Mesendoderm (in vitro differentiated cells): ENCODE measurements around the gene RNF125.

Source experiments
- DNase-seq: peaks from one replicate; pipeline ENCODE4 v3.0.0; 2013
- H2AK5ac ChIP-seq: 2 replicates; pipeline ENCODE4 v1.6.1; 2013; ENCODE audit warnings: low read length, inconsistent platforms
- H2BK120ac ChIP-seq: 2 replicates; pipeline ENCODE4 v1.6.1; 2013; ENCODE audit warnings: low read depth, mild to moderate bottlenecking, low read length, moderate library complexity, mixed read lengths
- H2BK15ac ChIP-seq: replicated peaks from 2 replicates; pipeline ENCODE4 v1.6.1; 2013; ENCODE audit warnings: low read depth, mild to moderate bottlenecking, moderate library complexity
- H2BK5ac ChIP-seq: 2 replicates; pipeline ENCODE4 v1.6.1; 2013; ENCODE audit warnings: low read length, inconsistent platforms
- H3K18ac ChIP-seq: 2 replicates; pipeline ENCODE4 v1.6.1; 2013; ENCODE audit warnings: mild to moderate bottlenecking, low read length, mixed read lengths
- H3K23ac ChIP-seq: one replicate; pipeline ENCODE4 v1.6.1; 2013; ENCODE audit warnings: low read length
- H3K27ac ChIP-seq: 2 replicates; pipeline ENCODE4 v1.5.1; 2013; ENCODE audit warnings: low read depth, mild to moderate bottlenecking, inconsistent platforms, low read length, moderate library complexity
- H3K27me3 ChIP-seq: 2 replicates; pipeline ENCODE4 v1.6.1; 2013; ENCODE audit warnings: low read length, control low read depth, mild to moderate bottlenecking, inconsistent platforms; ENCODE audit not compliant: insufficient read depth, poor library complexity
- H3K36me3 ChIP-seq: 2 replicates; pipeline ENCODE4 v1.6.1; 2013; ENCODE audit warnings: low read length, inconsistent platforms; ENCODE audit not compliant: control insufficient read depth, insufficient read depth
- H3K4ac ChIP-seq: one replicate; pipeline ENCODE4 v1.6.1; 2013; ENCODE audit warnings: low read depth, mild to moderate bottlenecking, low read length, moderate library complexity
- H3K4me1 ChIP-seq: 2 replicates; pipeline ENCODE4 v1.6.1; 2013; ENCODE audit warnings: low read depth, low read length, inconsistent platforms; ENCODE audit not compliant: control insufficient read depth
- H3K4me2 ChIP-seq: 2 replicates; pipeline ENCODE4 v1.6.1; 2013; ENCODE audit warnings: low read length
- H3K4me3 ChIP-seq: 2 replicates; pipeline ENCODE4 v1.5.1; 2013; ENCODE audit warnings: mild to moderate bottlenecking, low read length
- H3K56ac ChIP-seq: one replicate; pipeline ENCODE4 v1.6.1; 2013; ENCODE audit warnings: low read length
- H3K79me1 ChIP-seq: 2 replicates; pipeline ENCODE4 v1.6.1; 2013; ENCODE audit warnings: low read length, inconsistent platforms
- H3K79me2 ChIP-seq: 2 replicates; pipeline ENCODE4 v1.6.1; 2013; ENCODE audit warnings: mild to moderate bottlenecking, low read length; ENCODE audit not compliant: control insufficient read depth, insufficient read depth
- H3K9ac ChIP-seq: 2 replicates; pipeline ENCODE4 v1.6.1; 2013; ENCODE audit warnings: low read length, inconsistent platforms
- H4K5ac ChIP-seq: one replicate; pipeline ENCODE4 v1.6.1; 2013; ENCODE audit warnings: low read length
- H4K8ac ChIP-seq: one replicate; pipeline ENCODE4 v1.6.1; 2013; ENCODE audit warnings: low read depth, mild to moderate bottlenecking, control low read depth, low read length, moderate library complexity
- WGBS: extraction: QIAGEN DNeasy Blood & Tissue Kit; methylation state at CpG from one replicate; pipeline ENCODE4 v1.1.7; 2013; ENCODE audit warnings: low lambda C conversion rate, missing lambda C conversion rate; ENCODE audit not compliant: insufficient coverage; ENCODE audit errors: extremely low coverage; 5-methylcytosine and 5-hydroxymethylcytosine counted together

The RNF125 gene

DNA sequence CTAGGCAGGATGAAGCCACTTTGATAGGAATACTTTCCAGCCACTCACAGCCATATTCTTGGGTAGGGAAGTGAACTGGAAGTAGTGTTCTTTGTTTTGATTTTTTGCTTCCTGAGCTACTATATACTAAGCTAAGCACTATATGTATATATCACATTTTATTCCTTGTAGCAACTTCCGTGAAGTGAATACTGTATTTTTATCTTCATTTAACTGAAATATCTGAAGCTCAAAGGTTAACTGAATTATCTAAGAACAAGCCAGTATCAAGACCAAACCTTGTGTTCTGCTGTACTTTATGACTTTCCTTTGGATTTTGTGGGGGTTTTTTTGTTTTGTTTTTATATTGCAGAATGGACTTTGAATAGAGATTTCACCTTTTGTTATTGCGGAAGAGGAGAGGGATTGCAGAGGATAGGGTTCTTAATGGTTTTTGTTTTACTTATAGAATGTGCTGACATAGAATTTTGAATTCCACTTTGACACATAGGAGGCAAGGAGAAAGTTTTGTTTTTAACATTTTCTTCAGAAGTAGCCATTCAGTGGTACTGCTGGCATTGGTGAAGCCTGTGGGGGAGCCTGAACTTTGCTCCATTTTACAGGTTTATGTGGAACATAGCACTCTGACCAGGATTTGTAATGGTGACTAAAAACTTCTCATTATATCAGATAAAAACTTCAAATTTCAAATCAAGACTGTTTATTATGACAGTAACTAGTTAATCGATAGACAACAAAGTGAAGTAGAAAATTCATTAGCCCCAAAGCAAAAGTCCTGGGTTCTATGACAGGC lies 48.9 kb downstream of the RNF125 start:
- H3K4ac ChIP-seq = no peak overlapping the region
- H3K27me3 ChIP-seq = no peaks in the 10 kb centered on the region
- H3K56ac ChIP-seq = no peak overlapping the region
- H2BK15ac ChIP-seq = no peak overlapping the region
- H3K36me3 ChIP-seq = no peaks in the 10 kb centered on the region
- no peak for DNase-seq
- no peak overlapping the region for H3K4me2 ChIP-seq
- H2BK5ac ChIP-seq = no peak overlapping the region
- no peak overlapping the region for H2BK120ac ChIP-seq
- H3K27ac ChIP-seq = no peak overlapping the region
- H3K23ac ChIP-seq = no peak overlapping the region
- WGBS = no CpG with 5 or more reads among the region's 3 CpGs
- no peak overlapping the region for H3K4me3 ChIP-seq
- no peaks in the 10 kb centered on the region for H3K4me1 ChIP-seq
- H3K18ac ChIP-seq = no peak overlapping the region
- H3K9ac ChIP-seq = no peak overlapping the region
- H4K5ac ChIP-seq = no peak overlapping the region
- no peak overlapping the region for H2AK5ac ChIP-seq
- no peak overlapping the region for H4K8ac ChIP-seq
- H3K79me2 ChIP-seq = no peaks in the 10 kb centered on the region
- no peaks in the 10 kb centered on the region for H3K79me1 ChIP-seq

DNA sequence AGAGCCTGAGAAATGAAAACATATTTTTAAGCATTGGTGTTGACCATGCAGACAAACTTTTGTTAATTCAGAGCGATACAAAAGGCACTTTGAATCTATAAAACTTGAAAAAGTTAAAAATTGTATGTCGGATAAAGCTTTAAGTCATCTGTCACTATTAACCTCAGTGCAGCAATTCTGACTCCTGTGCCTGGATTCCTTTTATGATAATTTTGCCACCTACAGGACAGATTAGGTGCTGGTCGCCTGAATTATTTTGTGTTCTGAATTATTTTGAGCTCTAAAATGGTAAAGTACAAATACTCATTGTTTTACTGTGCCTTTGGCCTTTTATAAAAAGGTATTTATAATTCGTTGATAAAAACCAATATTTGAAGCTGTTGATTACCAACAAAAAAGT lies 53.7 kb downstream of the RNF125 start:
- H3K36me3 ChIP-seq = no peaks in the 10 kb centered on the region
- no peaks in the 10 kb centered on the region for H3K79me1 ChIP-seq
- no CpG with 5 or more reads among the region's 4 CpGs for WGBS
- H4K8ac ChIP-seq = no peak overlapping the region
- no peaks in the 10 kb centered on the region for H3K4me1 ChIP-seq
- H2BK5ac ChIP-seq = no peak overlapping the region
- H3K23ac ChIP-seq = no peak overlapping the region
- no peak overlapping the region for H4K5ac ChIP-seq
- no peak overlapping the region for H2BK120ac ChIP-seq
- no peak overlapping the region for H3K18ac ChIP-seq
- H3K27me3 ChIP-seq = no peaks in the 10 kb centered on the region
- H3K4me2 ChIP-seq = no peak overlapping the region
- no peaks in the 10 kb centered on the region for H3K79me2 ChIP-seq
- no peak overlapping the region for H3K27ac ChIP-seq
- no peak overlapping the region for H2AK5ac ChIP-seq
- H3K4ac ChIP-seq = no peak overlapping the region
- H3K4me3 ChIP-seq = no peak overlapping the region
- H2BK15ac ChIP-seq = no peak overlapping the region
- no peak for DNase-seq
- no peak overlapping the region for H3K9ac ChIP-seq
- no peak overlapping the region for H3K56ac ChIP-seq

DNA sequence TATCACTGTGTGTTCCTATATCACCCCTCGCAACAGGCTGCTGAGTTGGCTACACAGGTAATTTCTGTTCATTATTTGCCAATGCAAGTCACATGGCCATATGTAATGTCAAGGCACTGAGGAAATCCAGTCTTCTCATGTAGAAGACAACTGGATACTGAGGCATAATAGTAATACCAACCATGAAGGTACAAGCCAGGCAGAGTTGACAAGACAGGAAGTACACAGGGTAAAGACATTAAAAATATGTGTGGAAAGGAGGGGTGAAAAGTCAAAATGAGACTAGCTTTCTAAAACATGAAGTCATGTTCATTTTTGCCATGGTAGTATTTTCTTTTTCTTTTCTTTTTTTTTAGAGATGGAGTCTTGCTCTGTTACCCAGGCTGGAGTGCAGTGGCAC lies 55.6 kb downstream of the RNF125 start:
- no peak overlapping the region for H4K5ac ChIP-seq
- no peak overlapping the region for H3K27ac ChIP-seq
- no peaks in the 10 kb centered on the region for H3K36me3 ChIP-seq
- H3K27me3 ChIP-seq = no peaks in the 10 kb centered on the region
- no peak overlapping the region for H2BK120ac ChIP-seq
- no peak overlapping the region for H2BK5ac ChIP-seq
- no peak for DNase-seq
- H3K4me3 ChIP-seq = no peak overlapping the region
- H3K4me1 ChIP-seq = no peaks in the 10 kb centered on the region
- H2AK5ac ChIP-seq = no peak overlapping the region
- H3K18ac ChIP-seq = no peak overlapping the region
- H4K8ac ChIP-seq = no peak overlapping the region
- no peak overlapping the region for H3K56ac ChIP-seq
- H3K79me2 ChIP-seq = no peaks in the 10 kb centered on the region
- no peaks in the 10 kb centered on the region for H3K79me1 ChIP-seq
- H2BK15ac ChIP-seq = no peak overlapping the region
- no peak overlapping the region for H3K4ac ChIP-seq
- no peak overlapping the region for H3K9ac ChIP-seq
- WGBS = no CpG with 5 or more reads among the region's 1 CpG
- no peak overlapping the region for H3K4me2 ChIP-seq
- H3K23ac ChIP-seq = no peak overlapping the region

DNA sequence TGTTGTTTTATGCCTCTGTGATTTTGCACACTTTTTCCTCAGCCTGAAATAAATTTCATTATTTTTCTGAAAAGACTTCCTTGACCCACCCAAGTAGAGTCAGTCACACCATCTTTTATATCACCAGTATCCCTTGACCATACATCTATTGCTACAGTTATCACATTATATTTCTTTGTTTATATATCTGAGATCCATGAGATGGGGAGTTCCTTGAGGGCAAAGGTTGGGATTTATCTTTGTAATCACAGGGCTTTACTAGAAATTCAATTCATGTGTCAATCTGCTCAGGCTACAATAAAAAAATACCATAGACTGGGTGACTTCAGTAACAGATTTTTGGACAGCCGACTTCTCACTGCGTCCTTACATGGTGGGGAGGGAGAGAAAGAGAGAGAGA lies 60.2 kb downstream of the RNF125 start:
- no peaks in the 10 kb centered on the region for H3K79me1 ChIP-seq
- H3K4me2 ChIP-seq = no peak overlapping the region
- no peak overlapping the region for H3K23ac ChIP-seq
- no peak overlapping the region for H4K8ac ChIP-seq
- H3K4me1 ChIP-seq = no peaks in the 10 kb centered on the region
- H2AK5ac ChIP-seq = no peak overlapping the region
- H2BK120ac ChIP-seq = no peak overlapping the region
- no peak overlapping the region for H3K4ac ChIP-seq
- no peak overlapping the region for H2BK5ac ChIP-seq
- H3K4me3 ChIP-seq = no peak overlapping the region
- H3K9ac ChIP-seq = no peak overlapping the region
- DNase-seq = no peak
- no peaks in the 10 kb centered on the region for H3K79me2 ChIP-seq
- H3K56ac ChIP-seq = no peak overlapping the region
- H3K27me3 ChIP-seq = no peaks in the 10 kb centered on the region
- H3K27ac ChIP-seq = no peak overlapping the region
- H4K5ac ChIP-seq = no peak overlapping the region
- no CpG with 5 or more reads among the region's 2 CpGs for WGBS
- no peak overlapping the region for H2BK15ac ChIP-seq
- H3K36me3 ChIP-seq = no peaks in the 10 kb centered on the region
- no peak overlapping the region for H3K18ac ChIP-seq

DNA sequence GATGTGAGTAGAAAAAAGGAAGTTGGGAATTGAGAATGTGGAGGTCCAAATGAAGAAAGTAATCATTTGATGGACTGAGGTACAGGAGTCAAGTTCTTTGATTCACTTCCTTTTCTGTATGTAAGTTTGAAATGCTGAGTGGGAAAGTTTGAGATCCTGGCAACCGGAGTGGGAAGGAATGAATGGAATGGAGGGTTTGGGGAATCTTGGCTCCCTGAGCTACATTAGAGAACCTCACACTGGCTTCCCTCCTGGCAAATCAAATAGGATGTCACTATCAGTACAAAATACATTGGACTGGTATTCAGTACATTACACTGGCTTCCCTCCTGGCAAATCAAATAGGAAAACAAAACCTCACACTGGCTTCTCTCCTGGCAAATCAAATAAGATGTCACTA lies 63.3 kb downstream of the RNF125 start:
- Histone ChIP-seq H3K56ac (no peak overlapping the region), H3K79me2 (no peaks in the 10 kb centered on the region), H3K27ac (no peak overlapping the region), H3K23ac (no peak overlapping the region), H3K9ac (no peak overlapping the region), H3K4me1 (no peaks in the 10 kb centered on the region), H3K18ac (no peak overlapping the region), H4K8ac (no peak overlapping the region), H3K4me2 (no peak overlapping the region), H2BK5ac (no peak overlapping the region), H3K36me3 (no peaks in the 10 kb centered on the region), H2BK15ac (no peak overlapping the region), H3K4me3 (no peak overlapping the region), H3K79me1 (no peaks in the 10 kb centered on the region), H4K5ac (no peak overlapping the region), H2AK5ac (no peak overlapping the region), H3K27me3 (no peaks in the 10 kb centered on the region), H3K4ac (no peak overlapping the region), H2BK120ac (no peak overlapping the region)
- no CpG with 5 or more reads among the region's 1 CpG for WGBS
- DNase-seq = no peak

DNA sequence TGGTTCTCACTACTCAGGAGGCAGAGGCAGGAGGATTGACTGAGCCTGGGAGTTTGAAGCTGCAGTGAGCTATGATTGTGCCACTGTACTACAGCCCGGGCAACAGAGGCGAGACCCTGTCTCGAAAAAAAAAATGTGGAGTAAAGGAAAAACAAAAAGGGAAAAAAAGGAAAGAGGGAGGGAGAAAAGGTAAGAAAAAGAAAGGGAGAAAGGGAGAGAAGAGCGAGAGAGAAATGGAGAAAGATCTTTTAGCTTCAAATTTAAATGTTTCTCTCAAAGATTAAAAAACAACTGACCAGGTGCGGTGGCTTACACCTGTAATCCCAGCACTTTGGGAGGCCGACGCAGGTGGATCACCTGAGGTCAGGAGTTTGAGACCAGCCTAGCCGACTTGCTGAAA lies 65.2 kb downstream of the RNF125 start:
- Histone ChIP-seq H4K8ac (no peak overlapping the region), H3K36me3 (no peaks in the 10 kb centered on the region), H3K23ac (no peak overlapping the region), H3K9ac (no peak overlapping the region), H3K79me1 (no peaks in the 10 kb centered on the region), H4K5ac (no peak overlapping the region), H3K27me3 (no peaks in the 10 kb centered on the region), H3K4ac (no peak overlapping the region), H3K79me2 (no peaks in the 10 kb centered on the region), H3K56ac (no peak overlapping the region), H2BK120ac (no peak overlapping the region), H3K18ac (no peak overlapping the region), H2BK5ac (no peak overlapping the region), H3K4me3 (no peak overlapping the region), H3K27ac (no peak overlapping the region), H2BK15ac (no peak overlapping the region), H3K4me1 (no peaks in the 10 kb centered on the region), H3K4me2 (no peak overlapping the region), H2AK5ac (no peak overlapping the region)
- 100% methylated on average over 1 of the region's 8 CpGs for WGBS
- DNase-seq = no peak
